Loucy (cell line): ENCODE data around the gene CACNA1D.
A peak's percentile ranks its signal among the peaks of the same experiment; 100 is the strongest.

Source experiments
- H2AFZ ChIP-seq: fragments of 200-600 bp; sonication (generic); 2 replicates; pipeline ENCODE4 v1.6.0; 2016; ENCODE audit warnings: antibody characterized with exemption, mild to moderate bottlenecking, low read length, moderate library complexity
- H3F3A ChIP-seq: fragments of 200-600 bp; 2 replicates; pipeline ENCODE4 v1.6.0; 2016; ENCODE audit warnings: antibody characterized with exemption, low read depth, mild to moderate bottlenecking
- H3K27me3 ChIP-seq: fragments of 200-600 bp; sonication (generic); 2 replicates; pipeline ENCODE4 v1.6.1; 2014; ENCODE audit warnings: low read length, mild to moderate bottlenecking; ENCODE audit not compliant: insufficient read depth, poor library complexity, severe bottlenecking
- H3K36me3 ChIP-seq: fragments of 200-600 bp; sonication (generic); 2 replicates; pipeline ENCODE4 v1.6.1; 2016; ENCODE audit warnings: low read length; ENCODE audit not compliant: insufficient read depth
- H3K4me1 ChIP-seq: fragments of 200-600 bp; sonication (generic); 2 replicates; pipeline ENCODE4 v1.5.1; 2014; ENCODE audit warnings: low read length, mild to moderate bottlenecking; ENCODE audit not compliant: insufficient read depth, poor library complexity, severe bottlenecking
- H3K4me2 ChIP-seq: fragments of 200-600 bp; sonication (generic); 2 replicates; pipeline ENCODE4 v1.6.0; 2014; ENCODE audit warnings: antibody characterized with exemption, low read length, low read depth, mild to moderate bottlenecking; ENCODE audit not compliant: poor library complexity, severe bottlenecking
- H3K4me3 ChIP-seq: fragments of 200-600 bp; sonication (generic); 2 replicates; pipeline ENCODE4 v1.5.1; 2014; ENCODE audit warnings: low read length, mild to moderate bottlenecking, mixed read lengths; ENCODE audit not compliant: poor library complexity, severe bottlenecking
- H3K79me2 ChIP-seq: fragments of 200-600 bp; sonication (generic); 2 replicates; pipeline ENCODE4 v1.6.1; 2014; ENCODE audit warnings: low read length; ENCODE audit not compliant: insufficient read depth
- H3K9ac ChIP-seq: fragments of 200-600 bp; sonication (generic); 2 replicates; pipeline ENCODE4 v1.6.0; 2014; ENCODE audit warnings: mild to moderate bottlenecking, low read depth, low read length, moderate library complexity; ENCODE audit not compliant: poor library complexity, severe bottlenecking
- H3K9me2 ChIP-seq: fragments of 200-600 bp; sonication (generic); replicated peaks from 2 replicates; pipeline ENCODE4 v1.6.1; 2016; ENCODE audit warnings: low read depth, low read length, mixed read lengths
- H3K9me3 ChIP-seq: fragments of 200-600 bp; sonication (generic); 2 replicates; pipeline ENCODE4 v1.6.1; 2014; ENCODE audit warnings: mild to moderate bottlenecking, antibody characterized with exemption, low read length, low read depth; ENCODE audit not compliant: insufficient read depth
- H4K20me1 ChIP-seq: fragments of 200-600 bp; sonication (generic); 2 replicates; pipeline ENCODE4 v1.6.0; 2014; ENCODE audit warnings: antibody characterized with exemption, low read length, mild to moderate bottlenecking; ENCODE audit not compliant: insufficient read depth, poor library complexity, severe bottlenecking
- EZH2phosphoT487 ChIP-seq: fragments of 200-600 bp; IDR thresholded peaks from 2 replicates; pipeline ENCODE4 v1.6.1; 2018; ENCODE audit warnings: antibody characterized with exemption, mild to moderate bottlenecking, moderate library complexity, borderline replicate concordance
- TF ChIP-seq, protein P1 (sequence below): fragments of 200-600 bp; sonication (generic); conservative IDR thresholded peaks from 2 replicates; pipeline ENCODE4 v1.5.1; 2014; ENCODE audit warnings: mild to moderate bottlenecking, antibody characterized with exemption, low read length

The CACNA1D gene

DNA sequence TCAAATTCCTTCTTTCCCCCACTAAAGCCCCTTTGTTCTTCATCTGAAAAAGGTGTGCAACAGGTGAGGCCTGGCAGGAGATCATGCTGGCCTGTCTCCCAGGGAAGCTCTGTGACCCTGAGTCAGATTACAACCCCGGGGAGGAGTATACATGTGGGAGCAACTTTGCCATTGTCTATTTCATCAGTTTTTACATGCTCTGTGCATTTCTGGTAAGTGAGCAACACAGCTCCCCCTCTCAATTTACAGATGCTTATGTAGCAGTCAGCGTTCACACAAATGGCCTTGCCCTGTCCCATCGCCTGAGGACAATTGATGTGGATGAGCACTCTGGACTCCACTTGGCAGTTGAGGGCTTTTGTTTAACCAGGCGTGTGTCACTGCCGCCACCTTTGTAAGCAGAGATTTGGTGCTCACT, 281.4 kb downstream of the CACNA1D start:
- no peak for TF ChIP-seq EZH2phosphoT487
- TF ChIP-seq, protein P1, sequence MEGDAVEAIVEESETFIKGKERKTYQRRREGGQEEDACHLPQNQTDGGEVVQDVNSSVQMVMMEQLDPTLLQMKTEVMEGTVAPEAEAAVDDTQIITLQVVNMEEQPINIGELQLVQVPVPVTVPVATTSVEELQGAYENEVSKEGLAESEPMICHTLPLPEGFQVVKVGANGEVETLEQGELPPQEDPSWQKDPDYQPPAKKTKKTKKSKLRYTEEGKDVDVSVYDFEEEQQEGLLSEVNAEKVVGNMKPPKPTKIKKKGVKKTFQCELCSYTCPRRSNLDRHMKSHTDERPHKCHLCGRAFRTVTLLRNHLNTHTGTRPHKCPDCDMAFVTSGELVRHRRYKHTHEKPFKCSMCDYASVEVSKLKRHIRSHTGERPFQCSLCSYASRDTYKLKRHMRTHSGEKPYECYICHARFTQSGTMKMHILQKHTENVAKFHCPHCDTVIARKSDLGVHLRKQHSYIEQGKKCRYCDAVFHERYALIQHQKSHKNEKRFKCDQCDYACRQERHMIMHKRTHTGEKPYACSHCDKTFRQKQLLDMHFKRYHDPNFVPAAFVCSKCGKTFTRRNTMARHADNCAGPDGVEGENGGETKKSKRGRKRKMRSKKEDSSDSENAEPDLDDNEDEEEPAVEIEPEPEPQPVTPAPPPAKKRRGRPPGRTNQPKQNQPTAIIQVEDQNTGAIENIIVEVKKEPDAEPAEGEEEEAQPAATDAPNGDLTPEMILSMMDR: no peak
- peaks cover 12% of the 10 kb centered on the region for H3K4me1 ChIP-seq
- no peaks in the 10 kb centered on the region for H4K20me1 ChIP-seq
- H3K27me3 ChIP-seq: no peaks in the 10 kb centered on the region
- H3K9me2 ChIP-seq: no peaks in the 10 kb centered on the region
- no peak overlapping the region for H3K4me2 ChIP-seq
- H2AFZ ChIP-seq: no peak overlapping the region
- no peaks in the 10 kb centered on the region for H3F3A ChIP-seq
- H3K9ac ChIP-seq: no peak overlapping the region
- no peaks in the 10 kb centered on the region for H3K9me3 ChIP-seq
- no peaks in the 10 kb centered on the region for H3K79me2 ChIP-seq
- H3K36me3 ChIP-seq: no peaks in the 10 kb centered on the region
- H3K4me3 ChIP-seq: no peak overlapping the region

DNA sequence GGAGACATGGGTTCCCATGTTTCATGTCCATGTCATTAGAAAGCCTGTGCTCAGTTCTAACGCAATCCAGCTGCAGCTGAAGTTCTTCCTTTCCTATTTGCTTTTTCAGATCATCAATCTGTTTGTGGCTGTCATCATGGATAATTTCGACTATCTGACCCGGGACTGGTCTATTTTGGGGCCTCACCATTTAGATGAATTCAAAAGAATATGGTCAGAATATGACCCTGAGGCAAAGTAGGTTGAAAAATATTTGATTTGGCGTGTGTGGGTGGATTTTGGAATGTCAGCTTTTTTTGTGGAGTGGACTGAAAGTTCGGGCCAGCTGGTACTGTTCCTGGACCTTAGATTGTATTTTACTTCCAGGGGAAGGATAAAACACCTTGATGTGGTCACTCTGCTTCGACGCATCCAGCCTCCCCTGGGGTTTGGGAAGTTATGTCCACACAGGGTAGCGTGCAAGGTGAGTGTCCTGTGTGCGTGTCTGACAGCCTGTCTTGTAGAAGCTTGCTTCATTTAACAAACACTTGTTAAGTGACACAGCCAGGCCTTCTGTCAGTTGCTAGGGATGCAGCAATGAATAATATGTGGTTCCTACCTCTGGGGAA, 282.2 kb downstream of the CACNA1D start:
- Histone ChIP-seq H3K27me3 (no peaks in the 10 kb centered on the region), H2AFZ (no peak overlapping the region), H3K9me3 (no peaks in the 10 kb centered on the region), H3K4me2 (no peak overlapping the region), H3K36me3 (no peaks in the 10 kb centered on the region), H3K9ac (no peak overlapping the region), H3K9me2 (no peaks in the 10 kb centered on the region), H3K79me2 (no peaks in the 10 kb centered on the region), H3K4me1 (peaks cover 12% of the 10 kb centered on the region), H4K20me1 (no peaks in the 10 kb centered on the region), H3F3A (no peaks in the 10 kb centered on the region), H3K4me3 (no peak overlapping the region)
- TF ChIP-seq, protein P1: no peak
- no peak for TF ChIP-seq EZH2phosphoT487

DNA sequence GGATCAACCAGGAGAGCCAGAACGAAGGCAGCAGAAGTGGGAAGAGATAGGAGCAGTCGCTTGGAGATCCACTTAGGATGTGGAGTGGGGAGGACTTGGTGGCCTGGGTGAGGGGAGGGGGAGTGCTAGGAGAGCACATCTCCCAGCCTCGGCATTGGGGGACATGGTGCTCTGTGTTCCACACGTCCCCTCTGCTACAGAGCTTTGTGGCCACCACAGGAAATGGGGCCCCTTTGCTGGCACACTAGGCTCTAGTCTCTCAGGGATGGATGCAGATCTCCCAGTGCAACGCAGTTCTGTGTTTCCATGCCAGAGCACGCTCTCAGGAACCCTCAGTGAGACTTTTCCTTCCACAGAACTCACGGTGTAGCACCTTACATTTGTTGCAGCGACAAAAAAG, 283.1 kb downstream of the CACNA1D start:
- Histone ChIP-seq H3K9ac (no peak overlapping the region), H3K79me2 (no peaks in the 10 kb centered on the region), H3K4me2 (peak overlapping the region; percentile 45), H3K9me2 (no peaks in the 10 kb centered on the region), H3K36me3 (no peaks in the 10 kb centered on the region), H3K27me3 (no peaks in the 10 kb centered on the region), H3F3A (no peaks in the 10 kb centered on the region), H4K20me1 (no peaks in the 10 kb centered on the region), H3K9me3 (no peaks in the 10 kb centered on the region), H2AFZ (peak overlapping the region; percentile 29; the same call in 1 of the 2 replicates), H3K4me3 (peak overlapping the region; percentile 2), H3K4me1 (peaks cover 12% of the 10 kb centered on the region)
- no peak for TF ChIP-seq EZH2phosphoT487
- TF ChIP-seq, protein P1: no peak
